DMS53 treated with DMSO at 0.1 percent for 48 hours (cell line): ENCODE results near the gene FOXP1.

ENCODE experiments used
- DNase-seq: peaks from one replicate; lab custom pipeline; 2025; ENCODE audit not compliant: unreplicated experiment; lab: John Stamatoyannopoulos, UW

FOXP1 gene

GRCh38 chr3:71114610-71115009, 468.9 kb downstream of the FOXP1 start:
- DNase-seq, result no peak

- no peak for DNase-seq
Measured at GRCh38 chr3:71112576-71112975, 471.0 kb downstream of the FOXP1 start.

- DNase-seq, result no peak
Measured at GRCh38 chr3:71111784-71112440, 471.6 kb downstream of the FOXP1 start.

GRCh38 chr3:71110385-71111222, 472.9 kb downstream of the FOXP1 start:
- DNase-seq, result no peak

- no peak for DNase-seq
Measured at GRCh38 chr3:71109977-71110285, 473.6 kb downstream of the FOXP1 start.

- no peak for DNase-seq
Measured at GRCh38 chr3:71109241-71109976, 474.1 kb downstream of the FOXP1 start.

GRCh38 chr3:71107926-71108325, 475.6 kb downstream of the FOXP1 start:
- DNase-seq, result no peak

- no peak for DNase-seq
Measured at GRCh38 chr3:71104976-71105375, 478.6 kb downstream of the FOXP1 start.

- DNase-seq, result no peak
Measured at GRCh38 chr3:71104556-71104955, 479.0 kb downstream of the FOXP1 start.

GRCh38 chr3:71104121-71104541, 479.4 kb downstream of the FOXP1 start:
- no peak for DNase-seq

- DNase-seq, result peak; percentile 0
Measured at GRCh38 chr3:71103430-71103921, 480.1 kb downstream of the FOXP1 start.

- no peak for DNase-seq
Measured at GRCh38 chr3:71102111-71102983, 481.2 kb downstream of the FOXP1 start.

GRCh38 chr3:71101626-71102025, 481.9 kb downstream of the FOXP1 start:
- DNase-seq, result no peak

- no peak for DNase-seq
Measured at GRCh38 chr3:71101014-71101413, 482.5 kb downstream of the FOXP1 start.

GRCh38 chr3:71099997-71100719, 483.4 kb downstream of the FOXP1 start:
- no peak for DNase-seq

- no peak for DNase-seq
Measured at GRCh38 chr3:71097557-71097956, 486.0 kb downstream of the FOXP1 start.

GRCh38 chr3:71095511-71096291, 487.8 kb downstream of the FOXP1 start:
- DNase-seq, result no peak

- DNase-seq, result no peak
Measured at GRCh38 chr3:71094658-71095209, 488.8 kb downstream of the FOXP1 start.

GRCh38 chr3:71092665-71093064, 490.9 kb downstream of the FOXP1 start:
- DNase-seq, result no peak
